HG02588 (cell line): Measurements from ENCODE around the gene TUBB4B.

Experiments used
- ATAC-seq: cut with Tn5 transposase; IDR thresholded peaks from one replicate; pipeline ENCODE4 v1.9.1; 2021; ENCODE audit warnings: mild to moderate bottlenecking, moderate library complexity; ENCODE audit not compliant: unreplicated experiment

TUBB4B gene

DNA sequence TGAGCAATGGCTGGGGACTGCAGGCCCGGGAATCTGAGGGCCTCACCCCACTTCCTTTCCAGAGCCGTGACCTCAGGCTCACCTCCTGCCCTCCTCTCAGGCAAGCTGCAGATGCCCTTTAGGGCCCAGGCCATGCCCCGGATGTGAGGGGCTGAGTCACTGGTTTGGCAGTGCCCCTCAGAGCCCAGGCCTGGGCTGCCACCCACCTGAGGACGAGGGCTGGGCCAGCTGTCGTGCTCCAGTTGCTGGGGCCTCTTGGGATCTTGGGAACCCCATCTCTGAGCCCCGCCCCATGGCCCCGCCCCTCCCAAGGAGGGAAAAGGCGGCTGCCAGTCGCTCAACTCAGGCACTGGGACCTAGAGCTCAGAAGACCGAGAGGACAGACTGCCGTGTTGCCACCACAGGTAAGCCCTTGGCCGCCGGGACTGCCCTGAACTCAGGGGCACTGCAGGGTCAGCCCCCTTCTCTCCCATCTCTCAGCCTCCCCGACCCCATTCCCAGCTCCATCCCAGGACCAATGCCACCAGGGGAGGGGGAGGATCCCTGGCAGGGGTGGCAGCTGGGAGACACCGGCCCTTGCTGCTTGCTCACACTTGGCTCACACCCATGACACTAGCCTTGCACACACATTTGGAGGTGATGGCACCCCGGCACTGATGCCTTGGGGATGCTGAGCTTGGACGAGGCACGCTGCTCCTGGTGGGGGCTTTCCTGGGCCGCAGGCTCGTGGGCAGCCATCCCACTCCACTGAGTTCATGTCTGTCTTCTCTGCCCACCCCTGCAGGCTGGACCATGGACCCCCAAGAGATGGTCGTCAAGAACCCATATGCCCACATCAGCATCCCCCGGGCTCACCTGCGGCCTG, 16.0 kb upstream of the TUBB4B start, which contains the start of gene CYSRT1:
CYSRT1 (plus strand) TSS at position 345 of the 865 bp plus-strand sequence; CDS start at position 793, 448 bp downstream.
- ATAC-seq, result no peak

DNA sequence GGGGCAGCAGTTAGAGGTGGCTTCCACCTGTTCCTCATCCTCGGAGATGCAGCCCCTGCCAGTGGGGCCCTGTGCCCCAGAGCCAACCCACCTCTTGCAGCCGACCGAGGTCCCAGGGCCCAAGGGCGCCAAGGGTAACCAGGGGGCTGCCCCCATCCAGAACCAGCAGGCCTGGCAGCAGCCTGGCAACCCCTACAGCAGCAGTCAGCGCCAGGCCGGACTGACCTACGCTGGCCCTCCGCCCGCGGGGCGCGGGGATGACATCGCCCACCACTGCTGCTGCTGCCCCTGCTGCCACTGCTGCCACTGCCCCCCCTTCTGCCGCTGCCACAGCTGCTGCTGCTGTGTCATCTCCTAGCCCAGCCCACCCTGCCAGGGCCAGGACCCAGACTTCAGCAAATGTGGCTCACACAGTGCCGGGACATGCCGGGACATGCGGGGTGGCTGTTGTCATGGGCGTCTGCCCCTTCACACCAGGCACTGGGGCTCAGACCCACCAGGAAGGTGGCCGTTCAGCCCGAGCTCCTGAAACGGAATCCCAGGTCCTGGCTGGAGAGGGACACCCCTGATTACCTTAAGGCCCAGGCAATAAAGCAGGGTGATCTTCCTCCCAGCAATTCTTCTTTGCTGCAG, 15.3 kb upstream of the TUBB4B start:
- no peak for ATAC-seq

DNA sequence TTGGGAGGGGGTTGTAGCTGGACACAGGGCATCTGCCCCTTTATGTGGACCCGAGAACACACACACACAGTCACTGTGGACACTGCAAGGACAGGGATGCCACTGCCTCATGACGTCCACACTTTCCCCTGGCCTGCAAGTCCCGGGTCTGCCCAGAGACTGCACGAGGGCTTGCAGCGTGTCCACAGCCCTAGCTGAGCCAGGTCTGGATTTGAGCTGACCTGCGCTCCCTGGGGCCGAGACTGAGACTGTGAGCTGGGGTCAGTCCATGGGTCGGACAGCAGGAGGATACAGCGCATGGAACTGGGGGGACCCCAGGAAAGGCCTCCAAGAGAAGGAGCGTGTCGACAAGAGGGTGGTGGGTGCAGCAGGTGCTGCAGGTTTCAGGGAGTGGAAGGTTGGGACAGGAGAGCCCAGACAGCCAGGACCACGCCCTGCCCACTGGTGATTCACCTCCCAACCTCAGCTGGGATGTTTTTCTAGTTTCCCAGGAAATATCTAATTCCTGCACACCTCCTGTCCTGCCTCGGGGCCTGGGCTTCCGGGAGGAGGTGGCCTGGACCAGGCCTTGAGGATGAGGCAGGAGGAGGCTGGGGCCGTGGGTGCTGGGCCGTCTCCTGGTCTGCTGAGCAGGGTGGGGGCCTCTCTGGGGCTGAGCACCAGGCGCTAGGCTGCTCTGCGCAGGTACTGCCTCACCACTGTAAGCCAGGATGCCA, 14.6 kb upstream of the TUBB4B start:
- no peak for ATAC-seq

DNA sequence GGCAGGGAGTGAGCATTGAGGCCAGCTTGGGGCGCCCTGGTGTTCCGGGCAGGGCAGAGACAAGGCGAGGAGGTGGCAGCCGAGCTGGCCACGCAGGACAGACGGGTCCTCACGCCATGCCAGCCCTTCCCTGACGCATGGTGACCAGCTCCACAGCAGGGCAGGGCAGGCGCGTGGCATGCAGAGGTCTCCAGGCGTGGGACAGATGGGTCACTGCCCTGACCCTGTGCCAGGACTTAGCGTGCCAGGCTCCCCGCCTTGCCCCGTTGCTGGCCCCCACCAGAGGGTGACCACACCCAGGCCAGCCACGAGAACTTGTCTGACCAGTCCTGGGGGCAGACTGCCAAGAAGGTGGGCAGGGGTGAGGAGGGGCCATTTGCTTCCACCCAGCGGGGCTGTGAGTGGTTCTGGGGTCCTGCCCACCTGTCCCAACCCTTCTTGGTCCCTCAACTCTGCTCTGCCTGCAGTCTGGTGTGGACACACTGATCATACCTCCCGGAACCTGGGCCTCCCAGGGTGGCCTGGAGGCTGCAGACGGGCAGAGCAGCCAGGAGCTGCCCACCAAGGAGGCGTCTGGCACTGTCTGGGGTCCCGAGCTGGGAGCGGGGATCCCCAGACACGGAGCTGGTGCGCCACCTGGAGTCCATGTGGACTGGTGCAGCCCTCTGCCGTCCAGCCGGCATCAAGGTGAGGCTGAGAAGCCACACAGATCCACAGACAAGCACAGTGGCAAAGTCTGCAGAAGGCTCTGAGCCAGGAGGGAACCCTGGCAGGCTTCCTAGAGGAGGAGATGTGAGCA, 13.8 kb upstream of the TUBB4B start, which contains the start of gene RNF224:
RNF224 (plus strand) TSS at position 449 of the 799 bp plus-strand sequence. CDS start 834 bp downstream, outside the sequence.
- no peak for ATAC-seq

DNA sequence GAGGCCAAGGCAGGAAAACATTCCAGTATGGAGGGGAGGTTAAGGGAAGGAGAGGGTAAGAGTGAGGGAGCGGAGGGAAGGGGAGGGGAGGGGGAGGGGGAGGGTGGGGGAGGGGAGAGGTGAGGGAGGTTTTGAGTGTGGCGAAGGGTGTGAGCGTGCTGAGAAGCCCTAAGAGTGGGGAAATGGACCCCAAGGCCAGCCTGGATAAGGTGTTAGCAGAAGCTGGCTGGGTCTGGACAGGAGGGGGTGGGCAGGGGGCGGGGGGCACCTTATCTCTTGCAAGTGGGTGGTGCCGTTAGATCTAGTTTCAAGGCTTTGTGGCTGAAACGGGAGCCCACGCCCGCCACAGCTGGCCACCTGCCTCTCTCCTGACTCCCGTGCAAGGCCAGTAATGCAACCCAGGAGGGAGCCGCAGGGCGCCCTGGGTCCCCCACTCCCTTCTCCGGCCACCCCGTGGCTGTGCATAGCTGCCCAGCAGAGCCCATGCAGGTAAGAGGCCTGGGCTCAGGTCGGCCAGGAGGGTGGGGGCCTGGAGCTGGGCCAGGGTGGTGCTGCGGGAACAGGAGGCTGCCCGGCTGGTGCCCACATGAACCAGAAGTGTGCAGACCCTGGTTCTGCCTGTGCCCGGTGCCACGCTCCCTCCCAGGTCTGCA, 13.1 kb upstream of the TUBB4B start:
- no peak for ATAC-seq

DNA sequence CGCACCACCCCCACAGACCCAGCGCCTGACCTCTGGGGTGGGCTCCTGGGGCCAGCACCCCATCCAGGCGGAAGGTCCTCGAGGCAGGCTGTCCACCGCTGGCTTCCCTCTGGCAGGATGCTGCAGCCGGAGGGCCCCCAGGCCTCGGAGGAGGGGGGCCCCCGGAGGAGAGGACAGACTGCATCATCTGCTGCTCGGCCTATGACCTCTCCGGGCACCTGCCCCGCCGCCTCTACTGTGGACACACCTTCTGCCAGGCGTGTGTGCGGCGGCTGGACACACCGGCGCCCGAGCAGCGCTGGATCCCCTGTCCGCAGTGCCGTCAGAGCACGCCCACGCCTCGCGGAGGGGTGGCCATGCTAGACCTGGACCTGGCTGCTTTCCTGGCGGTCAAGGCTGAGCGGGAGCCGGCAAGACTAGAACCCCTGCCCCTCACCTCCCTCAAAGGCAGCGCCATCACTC, 12.6 kb upstream of the TUBB4B start:
- ATAC-seq, result no peak

DNA sequence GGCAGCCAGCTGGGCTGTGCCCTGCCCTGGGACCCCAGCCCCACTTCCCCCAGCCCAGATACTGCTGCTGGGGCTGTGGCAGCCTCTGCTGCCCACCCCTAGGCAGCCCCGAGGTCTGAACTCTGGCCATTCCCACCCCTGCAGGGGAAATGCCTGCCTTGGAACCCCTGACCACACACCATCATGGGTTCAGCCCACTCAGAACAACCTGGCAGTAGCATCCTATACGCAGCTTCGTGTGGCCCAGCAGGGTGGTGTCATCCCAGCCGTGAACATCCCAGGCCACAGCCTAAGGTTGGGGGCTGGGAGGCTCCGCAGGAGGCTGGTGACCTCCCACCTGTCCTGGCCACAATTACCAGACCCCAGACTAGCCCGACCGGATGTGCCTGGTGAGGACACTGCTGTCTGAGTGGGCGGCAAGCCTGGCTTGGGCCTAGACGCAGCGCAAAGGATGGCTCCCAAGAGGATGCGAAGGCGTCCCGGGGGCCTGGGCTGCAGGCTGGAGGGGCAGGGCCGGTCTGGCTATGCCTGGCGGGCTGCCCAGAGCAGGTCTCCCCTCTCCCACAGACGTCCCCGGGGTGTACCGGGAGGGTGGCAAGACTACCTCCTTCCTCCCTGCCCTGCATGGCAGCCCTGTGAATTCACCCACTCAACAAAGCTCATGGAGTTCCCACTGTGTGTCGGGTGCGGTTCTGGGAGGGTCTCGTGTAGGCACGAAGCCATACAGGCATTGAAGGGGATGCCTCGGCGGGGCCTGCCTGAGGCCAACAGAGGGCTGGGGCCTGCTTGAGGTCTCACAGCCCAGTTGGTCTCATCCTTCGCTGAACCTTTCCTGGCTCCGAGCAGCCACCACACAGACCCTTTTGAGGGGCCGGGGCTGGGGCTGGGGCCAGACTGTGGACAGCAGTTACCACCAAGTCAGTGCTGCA, 11.9 kb upstream of the TUBB4B start:
- no peak for ATAC-seq

DNA sequence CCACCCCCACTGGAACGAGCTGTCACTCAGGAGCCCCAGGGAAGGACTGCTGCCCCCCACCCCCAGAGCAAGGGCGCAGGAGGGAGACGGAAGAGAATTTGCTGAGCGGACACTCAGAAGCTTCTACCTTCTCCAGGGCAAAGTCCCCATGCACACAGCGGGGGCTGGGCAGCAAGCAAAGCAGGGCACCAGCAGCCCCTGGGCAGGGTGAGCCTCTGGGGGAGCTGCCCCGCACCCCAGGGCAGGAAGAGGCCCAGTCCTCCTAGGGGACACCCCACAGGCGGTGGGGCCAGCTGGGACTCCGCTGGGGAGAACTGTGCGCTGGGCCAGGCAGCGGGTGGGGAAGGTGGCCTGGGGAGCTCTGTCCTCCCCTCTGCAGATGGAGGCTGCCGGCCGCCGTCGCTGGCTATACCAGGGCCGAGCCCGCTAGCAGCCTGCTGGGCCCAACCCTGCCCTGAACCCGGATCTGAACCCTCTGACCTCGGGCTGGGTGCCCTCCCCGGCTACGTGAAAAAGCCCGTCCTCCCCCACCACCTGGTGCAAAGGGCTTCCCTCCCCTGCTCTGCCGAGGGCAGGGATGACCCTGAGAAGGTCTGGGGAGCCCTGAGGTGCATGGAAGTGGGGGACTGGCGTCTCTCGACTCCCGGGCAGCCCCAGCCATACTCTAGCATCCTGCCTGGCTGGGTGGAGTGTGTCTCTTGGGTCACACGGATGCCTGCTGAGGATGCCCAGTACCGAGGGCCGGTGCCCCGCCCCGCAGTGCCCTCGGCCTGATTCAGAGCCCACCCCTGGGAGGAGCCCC, 11.0 kb upstream of the TUBB4B start:
- ATAC-seq, result no peak

DNA sequence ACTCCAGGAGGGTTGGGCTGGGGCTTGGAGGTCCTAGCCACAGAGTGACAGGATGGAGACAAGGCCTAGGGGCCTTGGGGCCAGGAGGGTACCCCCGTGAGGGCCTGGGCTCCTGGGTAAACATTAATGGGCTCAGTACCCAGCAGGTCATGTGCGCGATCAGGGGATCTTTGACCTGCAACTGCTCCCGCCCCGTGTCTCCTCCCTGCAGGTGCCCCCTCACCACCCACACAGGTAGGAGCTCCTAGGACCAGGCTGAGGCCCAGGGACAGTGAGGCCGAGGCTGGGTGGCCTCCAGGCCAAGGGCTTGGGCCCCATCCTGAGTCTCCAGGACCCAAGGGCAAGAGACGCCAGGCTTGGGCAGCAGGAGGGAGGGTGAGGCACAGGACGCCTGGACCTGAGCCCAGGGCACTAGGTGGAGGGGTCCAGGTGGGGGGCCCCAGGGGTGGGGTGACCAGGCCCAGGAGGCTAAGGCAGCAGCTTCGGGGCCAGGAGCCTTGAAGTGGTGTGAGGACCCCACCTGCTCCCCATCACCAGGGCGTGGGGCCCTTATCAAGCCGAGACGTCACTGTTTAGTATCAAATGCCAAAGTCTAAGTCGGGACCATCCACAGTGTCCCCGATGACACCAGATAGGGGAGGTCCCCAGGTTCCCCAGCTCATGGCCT, 10.2 kb upstream of the TUBB4B start, which contains the start of gene SLC34A3:
SLC34A3 (plus strand) TSS at position 197 of the 667 bp plus-strand sequence. CDS start 802 bp downstream, outside the sequence.
- ATAC-seq, result no peak

DNA sequence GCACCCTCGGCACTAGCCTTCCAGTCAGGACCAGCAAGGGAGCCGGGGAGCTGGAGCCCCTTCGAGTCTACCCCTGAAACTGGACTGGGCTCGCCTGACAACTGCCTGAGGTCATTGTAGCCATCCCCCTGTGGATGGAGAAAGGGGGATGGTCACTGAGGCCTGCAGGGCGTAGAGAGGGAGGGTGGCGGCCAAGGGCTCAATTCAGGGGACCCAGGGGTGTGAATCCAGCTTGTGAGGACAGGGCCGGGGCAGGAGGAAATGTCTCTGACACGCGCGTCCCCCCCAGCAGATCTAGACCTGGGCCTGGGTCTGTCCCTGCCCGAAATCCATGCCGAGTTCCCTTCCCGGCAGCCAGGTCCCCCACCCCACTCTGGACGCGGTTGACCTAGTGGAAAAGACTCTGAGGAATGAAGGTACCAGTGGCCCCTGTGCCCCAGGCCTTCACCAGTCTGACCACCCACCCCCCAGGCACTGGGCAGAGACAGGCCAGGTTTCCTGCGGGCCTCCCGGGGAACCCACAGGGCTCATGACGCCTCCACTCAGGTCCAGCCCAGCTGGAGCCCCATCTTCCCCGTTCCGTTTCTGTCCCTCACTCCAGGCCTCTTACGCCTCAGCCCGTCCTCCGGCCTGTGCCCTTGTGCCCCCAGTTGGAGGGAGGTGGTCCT, 9.6 kb upstream of the TUBB4B start:
- ATAC-seq, result no peak

DNA sequence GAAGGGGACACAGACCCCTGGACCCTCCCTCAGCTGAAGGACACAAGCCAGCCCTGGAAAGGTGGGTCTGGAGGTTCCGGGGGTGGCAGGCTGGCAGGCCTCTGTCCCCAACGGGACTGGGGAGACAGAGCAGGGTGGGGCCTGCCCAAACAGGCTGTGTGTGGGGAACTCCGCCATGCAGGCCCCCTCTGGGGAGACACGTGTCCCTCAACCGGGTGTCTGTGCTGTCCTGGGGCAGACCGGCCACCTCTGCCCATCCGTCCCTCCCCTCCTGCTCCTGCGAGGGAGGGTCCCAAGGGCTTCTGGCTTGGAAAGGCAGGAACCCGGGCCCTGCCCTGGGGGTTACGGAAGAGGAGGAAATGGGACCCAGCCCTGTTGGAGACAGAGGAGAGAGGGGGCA, 9.0 kb upstream of the TUBB4B start:
- no peak for ATAC-seq

DNA sequence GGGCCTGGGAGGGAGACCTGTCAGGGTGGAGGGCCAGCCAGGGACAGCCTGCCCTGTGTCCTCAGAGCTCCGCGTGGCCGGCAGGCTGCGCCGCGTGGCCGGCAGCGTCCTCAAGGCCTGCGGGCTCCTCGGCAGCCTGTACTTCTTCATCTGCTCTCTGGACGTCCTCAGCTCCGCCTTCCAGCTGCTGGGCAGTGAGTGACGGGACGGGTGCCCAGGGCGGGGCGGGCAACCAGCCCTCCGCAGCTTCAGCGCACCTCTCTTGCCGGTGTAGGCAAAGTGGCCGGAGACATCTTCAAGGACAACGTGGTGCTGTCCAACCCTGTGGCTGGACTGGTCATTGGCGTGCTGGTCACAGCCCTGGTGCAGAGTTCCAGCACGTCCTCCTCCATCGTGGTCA, 8.6 kb upstream of the TUBB4B start:
- no peak for ATAC-seq

DNA sequence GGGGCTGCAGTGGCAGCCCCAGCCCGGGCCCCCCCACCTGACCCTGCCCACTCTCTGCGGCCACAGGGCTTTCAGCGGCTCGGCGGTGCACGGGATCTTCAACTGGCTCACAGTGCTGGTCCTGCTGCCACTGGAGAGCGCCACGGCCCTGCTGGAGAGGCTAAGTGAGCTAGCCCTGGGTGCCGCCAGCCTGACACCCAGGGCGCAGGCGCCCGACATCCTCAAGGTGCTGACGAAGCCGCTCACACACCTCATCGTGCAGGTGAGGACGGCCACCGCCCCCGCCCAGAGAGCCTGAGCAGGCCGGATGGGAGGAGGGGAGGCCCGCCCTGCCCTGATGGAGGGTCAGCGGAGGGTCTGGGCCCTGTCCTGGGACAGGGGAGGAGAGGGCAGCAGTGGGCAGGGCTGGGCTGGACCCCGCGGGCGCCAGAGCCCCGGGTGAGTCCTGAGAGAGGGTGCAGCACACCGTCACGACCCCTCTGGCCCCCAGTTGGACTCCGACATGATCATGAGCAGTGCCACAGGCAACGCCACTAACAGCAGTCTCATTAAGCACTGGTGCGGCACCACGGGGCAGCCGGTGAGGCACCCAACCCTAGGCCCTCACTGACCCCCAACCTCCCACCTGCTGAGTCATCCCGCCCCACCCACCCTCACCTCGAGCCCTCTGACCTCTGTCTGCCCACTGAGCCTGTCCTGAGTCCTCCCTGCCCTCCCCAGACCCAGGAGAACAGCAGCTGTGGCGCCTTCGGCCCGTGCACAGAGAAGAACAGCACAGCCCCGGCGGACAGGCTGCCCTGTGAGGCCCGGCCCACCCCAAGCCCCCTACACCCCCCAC, 7.7 kb upstream of the TUBB4B start:
- ATAC-seq, result no peak

DNA sequence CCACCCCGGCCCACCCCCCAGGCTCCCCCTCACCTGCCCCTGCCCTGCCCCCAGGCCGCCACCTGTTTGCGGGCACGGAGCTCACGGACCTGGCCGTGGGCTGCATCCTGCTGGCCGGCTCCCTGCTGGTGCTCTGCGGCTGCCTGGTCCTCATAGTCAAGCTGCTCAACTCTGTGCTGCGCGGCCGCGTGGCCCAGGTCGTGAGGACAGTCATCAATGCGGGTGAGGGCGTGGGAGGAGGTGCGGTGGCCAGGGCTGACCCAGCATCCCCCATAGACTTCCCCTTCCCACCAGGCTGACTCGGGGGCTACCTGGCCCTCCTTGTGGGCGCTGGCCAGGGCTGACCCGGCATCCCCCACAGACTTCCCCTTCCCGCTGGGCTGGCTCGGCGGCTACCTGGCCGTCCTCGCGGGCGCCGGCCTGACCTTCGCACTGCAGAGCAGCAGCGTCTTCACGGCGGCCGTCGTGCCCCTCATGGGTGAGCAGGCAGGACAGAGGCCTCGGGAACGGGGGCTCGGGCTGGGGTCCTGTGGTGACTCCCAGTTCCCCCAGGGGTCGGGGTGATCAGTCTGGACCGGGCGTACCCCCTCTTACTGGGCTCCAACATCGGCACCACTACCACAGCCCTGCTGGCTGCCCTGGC, 6.9 kb upstream of the TUBB4B start:
- ATAC-seq, result no peak

DNA sequence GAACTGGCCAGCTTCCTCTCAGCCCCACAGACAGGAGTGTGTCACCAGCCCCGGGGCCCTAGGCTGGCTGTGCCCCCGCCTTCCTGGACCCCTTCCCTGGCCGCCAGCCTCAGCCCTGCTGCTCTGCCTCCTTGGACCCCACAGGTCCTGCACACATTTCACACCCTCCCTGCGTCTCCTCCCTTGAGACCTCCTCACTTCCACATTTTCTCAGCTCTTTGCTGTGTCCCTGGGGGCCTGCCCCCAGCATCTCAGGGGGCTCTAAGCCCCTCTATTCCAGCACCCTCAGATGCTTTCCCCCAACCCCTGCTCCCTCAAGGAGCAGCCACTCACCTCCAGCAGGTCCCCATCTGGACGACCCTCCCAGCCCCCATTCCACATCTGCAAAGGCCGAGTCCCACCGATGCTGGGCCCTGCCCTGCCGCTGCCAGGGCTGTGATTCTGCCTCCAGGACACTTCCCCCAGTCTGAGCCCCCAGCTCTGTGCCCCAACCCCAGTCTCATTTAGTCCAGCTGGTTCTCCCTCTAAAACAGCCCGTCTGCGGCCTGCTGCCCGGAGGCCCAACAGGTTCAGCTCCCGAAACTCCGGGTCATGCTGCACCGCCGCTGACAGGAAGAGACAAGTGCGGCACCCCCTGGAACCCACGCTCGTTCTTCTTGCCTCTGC, 6.2 kb upstream of the TUBB4B start:
- no peak for ATAC-seq
